ENCODE data around the gene CTTNBP2. TPM values are rescaled to one million over a fixed set of nuclear protein-coding genes. Genes with fewer than 3 reads are reported as not detected.

Gene CTTNBP2
- total RNA-seq, 1 donor from 2014 or later: 9.5 TPM

DNA sequence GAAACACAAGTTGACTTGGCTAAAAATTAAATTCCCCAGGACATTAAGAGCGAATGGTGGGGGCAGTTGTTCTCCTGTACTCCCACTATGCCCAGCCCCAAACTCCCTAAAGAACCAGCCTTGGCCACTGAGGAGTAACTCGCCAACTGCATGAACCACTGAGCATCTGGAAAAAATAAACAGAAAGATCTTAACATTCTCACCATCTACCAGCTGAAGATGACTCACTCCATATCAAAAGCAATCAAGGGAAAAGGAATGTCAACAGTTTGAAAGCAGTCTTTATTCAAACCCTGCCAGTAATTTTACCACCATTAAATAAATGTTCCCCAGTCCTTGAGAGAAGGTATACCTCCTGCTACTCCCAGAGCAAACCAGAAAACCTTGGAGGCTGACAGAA, 45.4 kb downstream of the CTTNBP2 start:
- Mint-ChIP-seq H3K4me3 (ENCODE audit: low read depth) (no peak overlapping the region), H3K9me3 (ENCODE audit: low read depth) (peaks cover 4% of the 10 kb centered on the region), H3K27me3 (no peaks in the 10 kb centered on the region), H3K27ac (no peak overlapping the region), H3K4me1 (ENCODE audit: low read depth) (peaks cover 8% of the 10 kb centered on the region), H3K36me3 (ENCODE audit: insufficient read depth) (no peaks in the 10 kb centered on the region)
- TF ChIP-seq, protein P1, sequence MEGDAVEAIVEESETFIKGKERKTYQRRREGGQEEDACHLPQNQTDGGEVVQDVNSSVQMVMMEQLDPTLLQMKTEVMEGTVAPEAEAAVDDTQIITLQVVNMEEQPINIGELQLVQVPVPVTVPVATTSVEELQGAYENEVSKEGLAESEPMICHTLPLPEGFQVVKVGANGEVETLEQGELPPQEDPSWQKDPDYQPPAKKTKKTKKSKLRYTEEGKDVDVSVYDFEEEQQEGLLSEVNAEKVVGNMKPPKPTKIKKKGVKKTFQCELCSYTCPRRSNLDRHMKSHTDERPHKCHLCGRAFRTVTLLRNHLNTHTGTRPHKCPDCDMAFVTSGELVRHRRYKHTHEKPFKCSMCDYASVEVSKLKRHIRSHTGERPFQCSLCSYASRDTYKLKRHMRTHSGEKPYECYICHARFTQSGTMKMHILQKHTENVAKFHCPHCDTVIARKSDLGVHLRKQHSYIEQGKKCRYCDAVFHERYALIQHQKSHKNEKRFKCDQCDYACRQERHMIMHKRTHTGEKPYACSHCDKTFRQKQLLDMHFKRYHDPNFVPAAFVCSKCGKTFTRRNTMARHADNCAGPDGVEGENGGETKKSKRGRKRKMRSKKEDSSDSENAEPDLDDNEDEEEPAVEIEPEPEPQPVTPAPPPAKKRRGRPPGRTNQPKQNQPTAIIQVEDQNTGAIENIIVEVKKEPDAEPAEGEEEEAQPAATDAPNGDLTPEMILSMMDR (IDR thresholded peaks at IDR 0.05; ENCODE audit: unreplicated experiment): no peak
- no peak for DNase-seq (ENCODE audit: low spot score, unreplicated experiment)

DNA sequence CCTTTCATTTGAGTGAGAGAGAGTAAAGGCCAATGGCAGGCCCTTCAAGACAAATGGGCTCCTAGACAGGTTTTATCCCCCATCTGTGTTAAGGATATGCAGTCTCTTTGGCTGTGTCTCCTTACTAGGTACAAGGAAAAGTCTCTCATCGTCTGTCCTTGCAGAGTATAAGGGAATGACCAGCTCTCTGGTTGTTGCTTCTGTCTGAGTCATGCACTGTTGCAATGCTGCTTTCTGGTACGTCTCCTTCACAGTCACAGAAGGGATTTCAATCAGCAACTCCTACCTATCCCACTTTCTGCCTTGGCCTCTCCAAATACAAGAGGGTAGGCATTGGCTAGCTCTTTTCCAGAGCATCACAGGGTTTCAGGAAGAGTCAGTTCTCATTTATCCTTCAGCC, 48.1 kb downstream of the CTTNBP2 start:
- no peak overlapping the region for H3K4me3 Mint-ChIP-seq (ENCODE audit: low read depth)
- no peak for DNase-seq (ENCODE audit: low spot score, unreplicated experiment)
- no peaks in the 10 kb centered on the region for H3K9me3 Mint-ChIP-seq (ENCODE audit: low read depth)
- H3K4me1 Mint-ChIP-seq (ENCODE audit: low read depth): peaks cover 8% of the 10 kb centered on the region
- TF ChIP-seq, protein P1 (IDR thresholded peaks at IDR 0.05; ENCODE audit: unreplicated experiment): no peak
- no peak overlapping the region for H3K27ac Mint-ChIP-seq
- H3K27me3 Mint-ChIP-seq: no peaks in the 10 kb centered on the region
- H3K36me3 Mint-ChIP-seq (ENCODE audit: insufficient read depth): no peaks in the 10 kb centered on the region

DNA sequence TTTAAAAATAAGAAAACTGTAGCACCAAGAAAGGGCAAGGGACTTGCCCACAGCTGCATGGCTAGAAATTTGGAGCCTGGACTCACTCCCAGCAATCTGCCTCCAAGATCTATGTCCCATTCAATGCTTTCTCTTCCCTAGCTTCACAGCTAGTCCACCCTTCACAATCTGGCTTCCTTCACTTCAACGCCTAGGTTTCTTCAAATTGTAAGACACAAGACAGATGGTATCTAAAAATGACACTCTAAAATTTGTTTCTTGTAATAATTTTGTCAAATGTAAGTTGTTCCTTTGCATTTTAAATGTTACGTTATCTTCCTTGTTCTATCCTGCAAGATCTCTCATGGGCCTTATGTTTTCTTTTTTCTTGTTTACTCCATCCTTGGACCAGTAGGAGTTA, 48.6 kb downstream of the CTTNBP2 start:
- peaks cover 8% of the 10 kb centered on the region for H3K4me1 Mint-ChIP-seq (ENCODE audit: low read depth)
- no peaks in the 10 kb centered on the region for H3K9me3 Mint-ChIP-seq (ENCODE audit: low read depth)
- no peaks in the 10 kb centered on the region for H3K36me3 Mint-ChIP-seq (ENCODE audit: insufficient read depth)
- H3K27me3 Mint-ChIP-seq: no peaks in the 10 kb centered on the region
- TF ChIP-seq, protein P1 (IDR thresholded peaks at IDR 0.05; ENCODE audit: unreplicated experiment): no peak
- no peak for DNase-seq (ENCODE audit: low spot score, unreplicated experiment)
- H3K4me3 Mint-ChIP-seq (ENCODE audit: low read depth): no peak overlapping the region
- H3K27ac Mint-ChIP-seq: no peak overlapping the region

GRCh38 chr7:117819558-117819957, 53.7 kb downstream of the CTTNBP2 start:
- Mint-ChIP-seq H3K27me3 (no peaks in the 10 kb centered on the region), H3K4me1 (ENCODE audit: low read depth) (no peaks in the 10 kb centered on the region), H3K36me3 (ENCODE audit: insufficient read depth) (no peaks in the 10 kb centered on the region), H3K9me3 (ENCODE audit: low read depth) (no peaks in the 10 kb centered on the region), H3K4me3 (ENCODE audit: low read depth) (no peak overlapping the region), H3K27ac (no peak overlapping the region)
- DNase-seq (ENCODE audit: low spot score, unreplicated experiment): no peak
- TF ChIP-seq, protein P1 (IDR thresholded peaks at IDR 0.05; ENCODE audit: unreplicated experiment): no peak

DNA sequence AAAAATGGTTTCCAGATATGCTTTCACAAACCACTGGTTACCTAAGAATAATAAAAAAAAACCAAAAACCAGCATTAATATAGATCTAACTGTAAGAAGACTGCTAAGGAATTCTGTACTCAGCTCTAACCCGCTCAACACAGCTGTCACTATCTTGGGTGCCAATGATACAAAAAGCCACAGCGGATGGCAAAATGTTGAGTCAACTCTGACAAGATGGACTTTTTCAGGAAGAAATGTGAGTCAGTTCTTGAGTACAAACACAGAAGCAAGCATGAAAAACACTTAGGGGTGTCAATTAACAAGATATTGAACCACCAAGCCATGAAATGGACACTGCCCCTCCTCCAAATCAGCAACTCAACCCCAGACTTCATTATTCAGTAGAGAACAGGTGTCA, 55.0 kb downstream of the CTTNBP2 start:
- Mint-ChIP-seq H3K27ac (no peak overlapping the region), H3K36me3 (ENCODE audit: insufficient read depth) (no peaks in the 10 kb centered on the region), H3K27me3 (no peaks in the 10 kb centered on the region), H3K4me1 (ENCODE audit: low read depth) (no peaks in the 10 kb centered on the region), H3K4me3 (ENCODE audit: low read depth) (no peak overlapping the region), H3K9me3 (ENCODE audit: low read depth) (no peaks in the 10 kb centered on the region)
- TF ChIP-seq, protein P1 (IDR thresholded peaks at IDR 0.05; ENCODE audit: unreplicated experiment): no peak
- DNase-seq (ENCODE audit: low spot score, unreplicated experiment): no peak
